Measurements from ENCODE around the gene TENM4. TPM values are rescaled to one million over a fixed set of nuclear protein-coding genes. Genes with fewer than 3 reads are reported as not detected.

The TENM4 gene
- polyA plus RNA-seq, 1 of the 3 experiments (the other 2 are of a cell fraction) = 16.7 TPM

DNA sequence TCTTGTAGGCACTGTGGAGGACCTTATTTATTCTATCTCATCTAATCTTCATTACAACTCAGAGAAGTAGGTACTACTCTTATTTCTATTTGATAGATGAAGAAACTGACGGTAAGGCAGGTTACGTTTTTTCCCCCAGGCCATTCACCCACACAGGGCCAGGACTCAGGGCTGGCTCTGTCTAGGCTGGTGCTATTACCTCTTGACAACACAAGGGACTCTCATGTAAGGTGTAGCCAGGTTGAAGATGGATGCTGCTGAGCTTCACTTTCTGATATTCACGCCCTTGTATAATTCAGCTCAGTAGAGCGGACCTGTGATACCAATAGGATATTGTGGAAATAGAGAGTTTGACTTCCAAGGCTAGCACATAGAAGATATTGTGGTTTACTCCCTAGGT is 453.1 kb downstream of the TENM4 start:
- H3K79me2 ChIP-seq (ENCODE audit: insufficient read depth) = no peaks in the 10 kb centered on the region
- no peak for DNase-seq
- H3K9ac ChIP-seq = no peak overlapping the region
- peak overlapping the region in 1 of 2 experiments; percentile 43; a peak in 2 of 4 replicates for H3K27ac ChIP-seq (ENCODE audit: low read depth in 2 of 2, low read length in 1 of 2)
- H3K36me3 ChIP-seq (replicated peaks in 1 of 2; ENCODE audit: control insufficient read depth in 1 of 2, insufficient read depth in 2 of 2, low read length in 1 of 2) = no peaks in the 10 kb centered on the region
- no peaks in the 10 kb centered on the region for H3F3A ChIP-seq (replicated peaks; ENCODE audit: insufficient read depth)
- CTCF ChIA-PET = interaction anchor here (1.0 to 1.1 kb wide), 3 partner anchors 12 to 89 kb away, joined by 3 to 5 read pairs (median 3); no protein-coding TSS in a partner anchor
- H3K9me3 ChIP-seq = no peaks in the 10 kb centered on the region
- no peaks in the 10 kb centered on the region for H3K27me3 ChIP-seq (ENCODE audit: insufficient read depth)
- H4K20me1 ChIP-seq (ENCODE audit: insufficient read depth) = no peaks in the 10 kb centered on the region
- H2AFZ ChIP-seq (ENCODE audit: low read depth) = no peak overlapping the region
- TF ChIP-seq, protein P1, sequence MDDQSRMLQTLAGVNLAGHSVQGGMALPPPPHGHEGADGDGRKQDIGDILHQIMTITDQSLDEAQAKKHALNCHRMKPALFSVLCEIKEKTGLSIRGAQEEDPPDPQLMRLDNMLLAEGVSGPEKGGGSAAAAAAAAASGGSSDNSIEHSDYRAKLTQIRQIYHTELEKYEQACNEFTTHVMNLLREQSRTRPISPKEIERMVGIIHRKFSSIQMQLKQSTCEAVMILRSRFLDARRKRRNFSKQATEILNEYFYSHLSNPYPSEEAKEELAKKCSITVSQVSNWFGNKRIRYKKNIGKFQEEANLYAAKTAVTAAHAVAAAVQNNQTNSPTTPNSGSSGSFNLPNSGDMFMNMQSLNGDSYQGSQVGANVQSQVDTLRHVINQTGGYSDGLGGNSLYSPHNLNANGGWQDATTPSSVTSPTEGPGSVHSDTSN (IDR thresholded peaks at IDR 0.05) = no peak
- TF ChIP-seq MXI1 (IDR thresholded peaks at IDR 0.05; ENCODE audit: low read depth, low read length) = no peak
- no peak for TF ChIP-seq TAF1 (IDR thresholded peaks at IDR 0.05; ENCODE audit: borderline replicate concordance, low read depth, low read length)
- TF ChIP-seq, protein P2, sequence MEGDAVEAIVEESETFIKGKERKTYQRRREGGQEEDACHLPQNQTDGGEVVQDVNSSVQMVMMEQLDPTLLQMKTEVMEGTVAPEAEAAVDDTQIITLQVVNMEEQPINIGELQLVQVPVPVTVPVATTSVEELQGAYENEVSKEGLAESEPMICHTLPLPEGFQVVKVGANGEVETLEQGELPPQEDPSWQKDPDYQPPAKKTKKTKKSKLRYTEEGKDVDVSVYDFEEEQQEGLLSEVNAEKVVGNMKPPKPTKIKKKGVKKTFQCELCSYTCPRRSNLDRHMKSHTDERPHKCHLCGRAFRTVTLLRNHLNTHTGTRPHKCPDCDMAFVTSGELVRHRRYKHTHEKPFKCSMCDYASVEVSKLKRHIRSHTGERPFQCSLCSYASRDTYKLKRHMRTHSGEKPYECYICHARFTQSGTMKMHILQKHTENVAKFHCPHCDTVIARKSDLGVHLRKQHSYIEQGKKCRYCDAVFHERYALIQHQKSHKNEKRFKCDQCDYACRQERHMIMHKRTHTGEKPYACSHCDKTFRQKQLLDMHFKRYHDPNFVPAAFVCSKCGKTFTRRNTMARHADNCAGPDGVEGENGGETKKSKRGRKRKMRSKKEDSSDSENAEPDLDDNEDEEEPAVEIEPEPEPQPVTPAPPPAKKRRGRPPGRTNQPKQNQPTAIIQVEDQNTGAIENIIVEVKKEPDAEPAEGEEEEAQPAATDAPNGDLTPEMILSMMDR (IDR thresholded peaks at IDR 0.05) = no peak
- TF ChIP-seq, protein P3, sequence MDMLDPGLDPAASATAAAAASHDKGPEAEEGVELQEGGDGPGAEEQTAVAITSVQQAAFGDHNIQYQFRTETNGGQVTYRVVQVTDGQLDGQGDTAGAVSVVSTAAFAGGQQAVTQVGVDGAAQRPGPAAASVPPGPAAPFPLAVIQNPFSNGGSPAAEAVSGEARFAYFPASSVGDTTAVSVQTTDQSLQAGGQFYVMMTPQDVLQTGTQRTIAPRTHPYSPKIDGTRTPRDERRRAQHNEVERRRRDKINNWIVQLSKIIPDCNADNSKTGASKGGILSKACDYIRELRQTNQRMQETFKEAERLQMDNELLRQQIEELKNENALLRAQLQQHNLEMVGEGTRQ (IDR thresholded peaks at IDR 0.05; ENCODE audit: borderline replicate concordance, low read depth, low read length) = no peak
- TF ChIP-seq, protein P4, sequence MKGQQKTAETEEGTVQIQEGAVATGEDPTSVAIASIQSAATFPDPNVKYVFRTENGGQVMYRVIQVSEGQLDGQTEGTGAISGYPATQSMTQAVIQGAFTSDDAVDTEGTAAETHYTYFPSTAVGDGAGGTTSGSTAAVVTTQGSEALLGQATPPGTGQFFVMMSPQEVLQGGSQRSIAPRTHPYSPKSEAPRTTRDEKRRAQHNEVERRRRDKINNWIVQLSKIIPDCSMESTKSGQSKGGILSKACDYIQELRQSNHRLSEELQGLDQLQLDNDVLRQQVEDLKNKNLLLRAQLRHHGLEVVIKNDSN (IDR thresholded peaks at IDR 0.05; ENCODE audit: borderline replicate concordance, low read depth) = no peak
- TF ChIP-seq, protein P5, sequence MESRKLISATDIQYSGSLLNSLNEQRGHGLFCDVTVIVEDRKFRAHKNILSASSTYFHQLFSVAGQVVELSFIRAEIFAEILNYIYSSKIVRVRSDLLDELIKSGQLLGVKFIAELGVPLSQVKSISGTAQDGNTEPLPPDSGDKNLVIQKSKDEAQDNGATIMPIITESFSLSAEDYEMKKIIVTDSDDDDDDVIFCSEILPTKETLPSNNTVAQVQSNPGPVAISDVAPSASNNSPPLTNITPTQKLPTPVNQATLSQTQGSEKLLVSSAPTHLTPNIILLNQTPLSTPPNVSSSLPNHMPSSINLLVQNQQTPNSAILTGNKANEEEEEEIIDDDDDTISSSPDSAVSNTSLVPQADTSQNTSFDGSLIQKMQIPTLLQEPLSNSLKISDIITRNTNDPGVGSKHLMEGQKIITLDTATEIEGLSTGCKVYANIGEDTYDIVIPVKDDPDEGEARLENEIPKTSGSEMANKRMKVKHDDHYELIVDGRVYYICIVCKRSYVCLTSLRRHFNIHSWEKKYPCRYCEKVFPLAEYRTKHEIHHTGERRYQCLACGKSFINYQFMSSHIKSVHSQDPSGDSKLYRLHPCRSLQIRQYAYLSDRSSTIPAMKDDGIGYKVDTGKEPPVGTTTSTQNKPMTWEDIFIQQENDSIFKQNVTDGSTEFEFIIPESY (IDR thresholded peaks at IDR 0.05; ENCODE audit: borderline replicate concordance, low read depth) = no peak
- TF ChIP-seq EZH2phosphoT487 (IDR thresholded peaks at IDR 0.05; ENCODE audit: borderline replicate concordance, low read depth) = no peak
- no peak for TF ChIP-seq ELF1 (IDR thresholded peaks at IDR 0.05)
- no peak for TF ChIP-seq RAD21 (IDR thresholded peaks at IDR 0.05; ENCODE audit: low read length)
- no peak for TF ChIP-seq TCF12 (IDR thresholded peaks at IDR 0.05)
- no peak for TF ChIP-seq RXRA (IDR thresholded peaks at IDR 0.05; ENCODE audit: borderline replicate concordance, low read depth)
- no peak for TF ChIP-seq TEAD4 (IDR thresholded peaks at IDR 0.05; ENCODE audit: borderline replicate concordance, insufficient read depth)
- TF ChIP-seq POLR2AphosphoS5 (IDR thresholded peaks at IDR 0.05; ENCODE audit: low read depth, low read length) = no peak
- 98% methylated on average over 4 of the region's 4 CpGs for WGBS (ENCODE audit: low lambda C conversion rate)
- POLR2A ChIA-PET = no interaction called here
- H3K9me2 ChIP-seq = no peaks in the 10 kb centered on the region
- H3K4me3 ChIP-seq (ENCODE audit: low read depth in 2 of 2, low read length in 1 of 2) = no peak overlapping the region
- H3K4me2 ChIP-seq = no peak overlapping the region
- H3K4me1 ChIP-seq (ENCODE audit: control insufficient read depth in 1 of 2, insufficient read depth in 2 of 2, low read depth in 1 of 2, low read length in 1 of 2) = peaks cover 5 to 46% of the 10 kb centered on the region in 2 experiments; a peak in 3 of 4 replicates

All from SK-N-SH (cell line).